Measurements from ENCODE around the gene LPP.

- no peak for TF ChIP-seq CTCF (IDR thresholded peaks at IDR 0.05; ENCODE audit: insufficient read depth, low read length, poor library complexity, severe bottlenecking)
- no peak for TF ChIP-seq EZH2phosphoT487 (conservative IDR thresholded peaks at IDR 0.05; ENCODE audit: low read length)
Observed at GRCh38 chr3:188937389-188937788, 783.4 kb downstream of the LPP start.

Data from SU-DHL-6 (cell line).